ENCODE measurements around the gene BMP8A.
"Not testable (repeated sequence)": the region's sequence is repeated elsewhere in the genome, so short reads cannot be mapped to it uniquely, and the experiment has no call there.

BMP8A gene

DNA sequence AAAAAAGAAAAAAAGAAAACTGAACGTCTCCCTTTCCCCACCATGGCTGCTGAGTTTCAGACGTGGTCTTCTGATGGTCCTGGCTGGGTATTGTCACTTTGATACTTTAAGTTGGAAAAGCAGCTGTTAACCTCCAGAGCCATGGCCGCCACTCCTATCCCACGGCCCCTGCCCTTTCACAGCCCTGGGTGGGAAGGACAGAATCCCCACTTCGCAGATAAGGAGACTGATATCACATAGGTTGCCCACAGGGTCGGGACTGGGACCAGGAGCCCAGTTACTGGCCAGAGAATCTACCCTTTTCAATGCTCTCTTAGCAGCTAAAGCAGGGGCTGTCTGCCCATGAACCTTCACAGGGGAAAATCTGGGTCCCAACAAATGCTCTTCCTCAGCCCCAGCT, 16.8 kb downstream of the BMP8A start:
- DNase-seq: peak; percentile 30

DNA sequence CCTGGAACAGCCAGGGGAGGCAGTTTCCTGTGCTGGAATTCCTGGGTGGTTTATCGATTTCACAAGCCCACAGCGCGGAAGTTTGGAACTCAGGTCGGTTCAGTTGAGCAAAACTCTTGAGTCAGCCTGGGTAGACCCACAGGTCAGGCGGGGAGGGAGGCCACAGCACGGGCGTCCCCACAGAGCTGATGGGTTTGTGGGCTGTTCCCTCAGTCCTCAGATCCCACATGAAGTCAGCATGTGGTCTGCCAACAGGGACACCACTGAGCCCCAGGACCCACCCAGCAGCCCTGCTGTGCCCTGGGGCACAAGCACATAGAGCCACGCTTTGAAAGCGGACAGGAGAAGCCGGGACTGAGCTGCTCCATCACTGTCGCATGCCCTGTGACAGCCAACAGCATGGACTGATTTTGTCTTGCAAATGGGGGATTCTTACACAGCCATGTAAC, 17.4 kb downstream of the BMP8A start:
- peak; percentile 59 for DNase-seq

DNA sequence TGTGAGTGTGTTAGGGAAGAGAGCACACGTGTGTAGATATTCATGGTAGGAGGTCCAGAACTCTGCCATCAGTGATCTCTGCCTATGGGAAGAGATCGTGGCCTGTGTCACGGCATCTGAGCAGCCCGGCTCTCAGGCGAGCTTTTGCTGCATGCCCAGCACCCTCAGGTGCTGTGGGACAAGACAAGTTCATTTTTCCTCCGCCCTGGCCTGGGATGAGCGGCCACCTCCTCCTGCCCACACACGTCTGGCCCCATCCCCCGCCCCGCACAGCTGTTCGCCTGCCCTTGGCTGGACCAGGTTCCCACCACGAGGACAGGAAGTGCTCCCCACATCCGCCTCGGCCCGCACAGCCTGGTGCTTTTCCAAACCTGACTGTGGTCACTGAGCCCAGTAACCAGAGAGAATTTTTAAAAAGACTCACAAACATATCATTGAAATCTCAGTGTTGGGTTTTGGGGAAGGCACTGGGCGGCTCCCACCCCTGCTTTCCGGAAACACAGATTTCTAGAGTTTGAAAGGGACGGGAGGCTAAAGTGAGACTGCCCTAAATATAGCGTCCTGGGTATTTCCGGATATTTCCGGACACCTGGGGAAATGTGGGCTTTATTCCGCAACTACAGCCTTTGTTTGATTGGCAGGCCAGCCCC, 18.0 kb downstream of the BMP8A start:
- DNase-seq: peak; percentile 47

DNA sequence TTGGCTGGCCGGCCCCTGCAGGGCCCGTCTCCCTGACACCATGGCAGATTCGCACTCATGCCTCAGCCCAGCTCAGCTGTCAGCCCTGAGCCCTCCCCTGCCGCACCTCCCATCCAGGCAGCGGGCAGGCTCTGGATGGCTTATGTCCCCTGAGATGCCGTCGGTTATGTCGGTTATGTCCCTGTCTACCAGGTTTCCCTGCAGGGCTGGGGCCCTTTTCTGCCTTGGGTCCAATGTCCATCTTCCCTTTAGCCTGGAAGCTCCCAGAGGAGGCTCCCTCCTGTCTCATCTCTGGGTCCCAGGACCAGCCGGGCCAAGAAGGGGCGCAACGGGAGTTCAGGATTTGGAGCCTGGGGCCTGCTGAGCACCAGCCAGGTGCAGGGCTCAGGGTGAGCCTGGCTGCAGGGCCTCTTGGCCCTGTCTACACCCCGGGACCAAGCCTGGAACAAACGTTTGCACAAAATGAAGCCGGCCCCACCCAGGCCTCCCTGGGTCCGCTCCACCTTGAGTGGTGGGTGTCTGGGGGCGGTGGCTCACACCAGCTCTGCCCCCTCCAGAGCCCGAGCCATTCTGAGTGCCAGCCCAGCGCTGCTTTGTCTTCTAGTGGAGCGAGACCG, 19.2 kb downstream of the BMP8A start:
- DNase-seq: not testable (repeated sequence)

DNA sequence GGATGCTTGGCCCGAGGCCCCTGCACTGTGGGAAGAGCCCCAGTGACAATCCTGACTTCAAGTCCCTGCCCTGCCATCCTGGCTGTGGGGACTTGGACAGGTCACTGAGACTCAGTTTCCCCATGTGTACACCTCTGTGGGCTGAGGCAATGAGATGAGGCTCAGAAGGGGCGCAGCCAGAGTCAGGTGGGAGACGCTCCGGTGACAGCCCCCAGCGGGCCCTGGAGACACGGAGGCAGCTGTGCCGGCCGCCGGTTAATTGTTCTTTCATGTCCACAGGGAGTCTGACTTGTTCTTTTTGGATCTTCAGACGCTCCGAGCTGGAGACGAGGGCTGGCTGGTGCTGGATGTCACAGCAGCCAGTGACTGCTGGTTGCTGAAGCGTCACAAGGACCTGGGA, 20.0 kb downstream of the BMP8A start:
- not testable (repeated sequence) for DNase-seq

DNA sequence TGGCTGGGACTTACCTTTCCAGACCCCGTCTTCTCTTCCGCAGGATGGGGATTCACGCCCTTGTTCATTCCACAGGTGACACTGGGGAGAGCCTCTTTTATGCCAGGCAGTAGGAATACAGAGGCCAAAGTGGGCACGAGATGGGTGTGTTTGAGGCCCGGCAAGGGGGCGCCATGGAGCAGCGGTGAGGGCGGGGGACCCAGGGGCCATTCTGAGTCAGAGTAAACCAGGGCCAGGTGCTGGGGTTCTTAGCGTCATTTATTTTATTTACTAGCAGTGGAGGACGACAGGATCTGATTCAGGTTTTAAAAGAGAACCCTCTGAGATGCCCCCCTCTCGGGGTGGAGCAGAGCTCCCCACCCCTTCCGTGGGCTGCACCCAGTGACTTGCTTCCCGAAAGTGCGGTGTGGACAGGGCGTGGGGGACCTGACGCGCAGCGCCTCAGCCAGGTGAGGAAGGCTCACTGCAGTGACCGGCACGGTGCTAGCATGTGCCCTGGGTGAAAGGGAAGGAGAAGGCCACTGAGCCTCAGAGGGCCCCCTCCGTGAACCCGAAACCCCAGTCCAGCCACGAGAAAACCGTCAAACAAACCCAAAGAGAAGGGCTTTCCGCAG, 20.9 kb downstream of the BMP8A start:
- not testable (repeated sequence) for DNase-seq

DNA sequence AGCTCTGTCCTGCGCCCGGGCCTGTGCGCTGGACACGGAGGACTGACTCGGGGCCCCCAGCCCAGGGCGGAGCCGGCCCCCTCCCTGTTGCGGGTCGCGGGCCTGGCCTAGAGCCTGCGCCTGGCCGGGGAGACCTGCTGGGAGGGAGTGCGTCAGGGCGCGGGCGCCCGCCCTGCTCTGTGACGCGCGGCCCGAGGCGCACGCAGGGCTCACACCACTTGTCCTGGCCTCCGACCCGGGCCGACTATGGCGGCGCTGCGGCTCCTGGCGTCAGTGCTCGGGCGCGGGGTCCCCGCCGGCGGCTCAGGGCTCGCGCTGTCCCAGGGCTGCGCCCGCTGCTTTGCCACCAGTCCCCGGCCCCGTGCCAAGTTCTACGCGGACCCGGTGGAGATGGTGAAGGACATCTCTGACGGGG, 23.3 kb downstream of the BMP8A start:
- DNase-seq: peak; percentile 60

DNA sequence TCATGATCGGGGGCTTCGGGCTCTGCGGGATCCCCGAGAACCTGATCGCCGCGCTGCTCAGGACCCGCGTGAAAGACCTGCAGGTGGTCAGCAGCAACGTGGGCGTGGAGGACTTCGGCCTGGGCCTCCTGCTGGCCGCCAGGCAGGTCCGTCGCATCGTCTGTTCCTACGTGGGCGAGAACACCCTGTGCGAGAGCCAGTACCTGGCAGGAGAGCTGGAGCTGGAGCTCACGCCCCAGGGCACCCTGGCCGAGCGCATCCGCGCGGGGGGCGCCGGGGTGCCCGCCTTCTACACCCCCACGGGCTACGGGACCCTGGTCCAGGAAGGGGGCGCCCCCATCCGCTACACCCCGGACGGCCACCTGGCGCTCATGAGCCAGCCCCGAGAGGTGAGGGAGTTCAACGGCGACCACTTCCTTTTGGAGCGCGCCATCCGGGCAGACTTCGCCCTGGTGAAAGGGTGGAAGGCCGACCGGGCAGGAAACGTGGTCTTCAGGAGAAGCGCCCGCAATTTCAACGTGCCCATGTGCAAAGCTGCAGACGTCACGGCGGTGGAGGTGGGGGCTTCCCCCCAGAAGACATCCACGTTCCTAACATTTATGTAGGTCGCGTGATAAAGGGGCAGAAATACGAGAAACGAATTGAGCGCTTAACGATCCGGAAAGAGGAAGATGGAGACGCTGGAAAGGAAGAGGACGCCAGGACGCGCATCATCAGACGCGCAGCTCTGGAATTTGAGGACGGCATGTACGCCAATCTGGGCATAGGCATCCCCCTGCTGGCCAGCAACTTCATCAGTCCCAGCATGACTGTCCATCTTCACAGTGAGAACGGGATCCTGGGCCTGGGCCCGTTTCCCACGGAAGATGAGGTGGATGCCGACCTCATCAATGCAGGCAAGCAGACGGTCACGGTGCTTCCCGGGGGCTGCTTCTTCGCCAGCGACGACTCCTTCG, 24.0 kb downstream of the BMP8A start:
- not testable (repeated sequence) for DNase-seq

DNA sequence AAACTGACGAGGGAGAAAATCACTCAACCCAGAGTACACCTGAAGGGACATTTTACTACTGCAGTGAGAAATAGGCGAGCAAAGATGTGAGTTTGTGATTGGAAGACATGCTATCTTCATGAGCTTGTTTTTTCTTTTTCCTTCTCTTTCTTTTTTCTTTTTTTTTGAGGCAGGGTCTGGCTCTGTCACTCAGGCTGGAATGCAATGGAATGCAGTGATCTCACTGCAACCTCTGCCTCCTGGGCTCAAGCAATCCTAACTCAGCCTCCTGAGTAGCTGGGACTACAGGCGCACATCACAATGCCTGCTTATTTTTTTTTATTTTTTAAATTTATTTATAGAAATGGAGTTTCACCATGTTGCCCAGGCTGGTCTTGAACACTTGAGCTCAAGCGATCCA, 25.4 kb downstream of the BMP8A start:
- peak; percentile 79 for DNase-seq

DNA sequence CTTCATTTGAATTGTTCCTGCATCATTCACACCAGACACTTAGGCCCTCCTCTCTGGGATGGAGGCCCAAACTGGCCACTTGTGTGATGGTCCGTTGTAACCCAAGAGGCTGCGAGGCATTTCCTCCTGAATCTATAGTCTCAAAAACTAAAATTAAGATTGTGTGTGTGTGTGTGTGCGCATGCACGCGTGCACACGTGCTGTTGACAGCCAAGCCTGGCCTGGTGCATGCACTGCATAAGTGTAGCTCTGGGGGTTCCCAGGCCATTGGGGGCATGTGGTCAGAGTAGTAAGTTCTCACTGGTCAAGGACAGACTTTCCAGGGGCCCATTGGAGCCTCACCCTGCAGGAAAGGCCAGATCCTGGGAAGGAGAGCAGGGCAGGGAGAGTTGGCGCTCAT, 26.5 kb downstream of the BMP8A start:
- not testable (repeated sequence) for DNase-seq

DNA sequence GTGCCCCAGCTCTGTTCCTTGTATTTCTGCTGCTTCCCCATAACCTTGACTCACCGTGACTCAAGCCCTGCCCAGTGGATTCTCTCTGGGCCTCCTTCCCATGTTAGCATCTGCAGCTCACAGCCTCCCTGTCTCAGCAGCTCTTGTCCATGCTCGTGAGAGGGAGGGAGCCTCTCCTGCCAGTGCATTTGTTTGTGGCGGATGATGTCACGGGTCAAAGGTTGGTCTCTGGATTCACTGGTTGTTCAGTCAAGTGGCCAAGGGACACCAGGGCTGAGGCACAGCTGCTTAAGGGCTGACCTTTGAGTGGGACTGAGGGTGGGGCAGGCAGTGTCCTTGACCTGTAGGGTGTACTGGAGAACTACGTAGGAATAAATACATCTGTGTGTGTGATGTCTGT, 27.9 kb downstream of the BMP8A start:
- DNase-seq: not testable (repeated sequence)

DNA sequence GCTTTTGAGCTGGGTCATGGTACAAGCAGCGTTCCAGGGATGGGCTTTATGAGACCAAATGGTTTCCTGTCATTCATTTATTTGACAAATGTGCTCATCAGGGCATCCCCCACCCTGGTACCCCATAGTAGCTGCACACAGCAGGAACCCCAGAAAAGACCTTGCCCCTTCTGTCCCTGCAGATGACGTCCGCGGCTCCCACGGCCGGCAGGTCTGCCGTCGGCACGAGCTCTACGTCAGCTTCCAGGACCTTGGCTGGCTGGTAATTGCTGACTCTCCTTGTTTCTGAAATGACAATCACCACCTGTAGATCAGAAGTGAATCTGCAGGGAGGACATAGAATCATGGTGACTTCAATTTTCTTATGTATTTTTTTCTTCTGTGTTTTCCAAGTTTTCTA, 30.8 kb downstream of the BMP8A start:
- not testable (repeated sequence) for DNase-seq

DNA sequence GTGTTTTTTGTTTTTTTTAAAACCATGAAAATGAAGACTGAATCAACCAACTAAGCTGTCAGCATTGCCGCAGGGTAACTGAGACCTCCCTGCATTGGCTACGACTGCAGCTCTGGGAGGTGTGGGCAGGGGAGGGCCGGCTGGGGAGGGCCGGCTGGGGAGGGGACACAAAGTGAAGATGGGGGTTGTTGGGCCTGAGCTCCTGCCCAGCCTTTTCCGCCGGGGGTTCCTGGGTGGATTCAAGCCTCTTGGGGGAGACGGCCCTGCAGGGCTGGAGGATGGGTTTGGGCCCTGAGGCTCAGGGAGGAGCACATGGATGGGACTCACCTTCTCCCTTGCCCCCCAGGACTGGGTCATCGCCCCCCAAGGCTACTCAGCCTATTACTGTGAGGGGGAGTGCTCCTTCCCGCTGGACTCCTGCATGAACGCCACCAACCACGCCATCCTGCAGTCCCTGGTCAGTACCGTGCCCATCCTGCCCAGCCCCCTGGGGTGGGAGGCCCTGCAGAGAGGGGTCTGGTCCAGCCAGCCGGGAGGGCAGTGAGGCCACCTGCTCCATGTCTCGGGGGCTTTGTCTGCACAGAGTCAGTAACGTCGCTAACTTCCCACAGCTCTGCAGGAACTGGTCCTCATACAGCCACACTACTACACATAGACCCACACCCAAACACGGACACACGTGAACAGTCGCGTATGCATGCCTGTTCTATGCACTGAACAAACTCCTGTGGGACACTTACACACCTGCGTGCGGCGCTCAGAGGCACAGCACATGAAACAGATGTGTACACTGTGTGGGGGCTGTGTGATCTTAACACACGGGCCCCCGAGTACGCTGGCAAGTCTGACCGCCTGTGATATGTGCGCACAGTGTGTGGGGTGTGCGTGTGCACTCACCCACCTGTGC, 31.5 kb downstream of the BMP8A start:
- no peak for DNase-seq

DNA sequence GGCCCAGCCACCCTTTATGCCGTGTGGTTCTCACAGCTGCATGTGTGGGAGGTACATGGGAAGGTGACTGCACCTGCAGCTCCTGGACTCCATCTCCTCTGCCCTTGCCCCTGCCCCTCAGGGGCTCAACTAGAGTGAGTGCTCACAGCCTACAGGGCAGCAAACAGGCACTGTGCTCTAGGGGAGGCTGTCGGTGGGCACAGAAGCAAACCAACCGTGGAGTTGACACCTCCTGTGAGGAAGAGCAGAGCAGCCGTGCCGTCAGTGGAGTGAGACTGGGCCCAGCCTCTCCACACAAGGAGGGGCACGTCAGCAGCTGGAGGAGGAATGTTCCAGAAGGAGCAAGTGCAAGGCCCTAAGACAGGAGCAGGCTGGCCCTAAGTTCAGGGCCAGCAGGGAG, 32.7 kb downstream of the BMP8A start:
- no peak for DNase-seq

DNA sequence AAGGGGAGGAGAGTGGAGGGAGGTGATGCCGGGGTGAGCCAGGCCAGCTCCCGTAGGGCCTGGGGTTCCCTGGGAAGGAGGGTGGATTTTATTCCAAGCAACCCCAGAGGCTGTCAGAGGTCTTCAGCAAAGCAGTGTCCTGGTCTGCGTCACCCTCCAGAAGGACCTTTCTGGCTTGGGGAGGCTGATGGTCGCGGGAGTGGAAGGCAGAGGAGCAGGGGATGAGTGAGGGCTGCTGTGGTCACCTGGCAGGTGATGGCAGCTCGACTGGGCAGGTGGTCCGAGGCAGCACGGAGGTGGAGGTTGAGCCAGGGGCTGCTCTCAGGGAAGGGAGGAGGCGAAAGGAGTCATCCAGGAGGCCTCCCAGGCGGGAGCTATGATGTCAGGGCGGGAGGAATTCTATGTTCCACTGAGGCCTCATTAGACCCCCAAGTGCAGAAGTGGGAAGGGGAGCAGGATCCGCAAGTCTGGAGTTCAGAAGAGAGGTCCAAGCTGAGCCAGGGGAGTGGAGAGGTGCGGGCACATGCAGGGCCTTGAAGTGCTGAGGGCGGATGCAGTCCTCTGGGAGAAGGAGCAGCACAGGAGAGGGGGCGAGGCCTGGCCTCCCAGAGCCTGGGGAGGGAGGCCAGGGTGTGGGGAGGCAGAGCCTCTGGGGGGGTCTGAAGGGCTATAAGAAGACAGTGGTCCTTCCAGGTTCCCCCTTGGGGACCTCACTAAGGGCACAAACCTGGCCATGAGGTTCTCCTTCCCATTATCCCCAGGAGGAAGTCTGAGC, 33.3 kb downstream of the BMP8A start:
- DNase-seq: peak; percentile 38

DNA sequence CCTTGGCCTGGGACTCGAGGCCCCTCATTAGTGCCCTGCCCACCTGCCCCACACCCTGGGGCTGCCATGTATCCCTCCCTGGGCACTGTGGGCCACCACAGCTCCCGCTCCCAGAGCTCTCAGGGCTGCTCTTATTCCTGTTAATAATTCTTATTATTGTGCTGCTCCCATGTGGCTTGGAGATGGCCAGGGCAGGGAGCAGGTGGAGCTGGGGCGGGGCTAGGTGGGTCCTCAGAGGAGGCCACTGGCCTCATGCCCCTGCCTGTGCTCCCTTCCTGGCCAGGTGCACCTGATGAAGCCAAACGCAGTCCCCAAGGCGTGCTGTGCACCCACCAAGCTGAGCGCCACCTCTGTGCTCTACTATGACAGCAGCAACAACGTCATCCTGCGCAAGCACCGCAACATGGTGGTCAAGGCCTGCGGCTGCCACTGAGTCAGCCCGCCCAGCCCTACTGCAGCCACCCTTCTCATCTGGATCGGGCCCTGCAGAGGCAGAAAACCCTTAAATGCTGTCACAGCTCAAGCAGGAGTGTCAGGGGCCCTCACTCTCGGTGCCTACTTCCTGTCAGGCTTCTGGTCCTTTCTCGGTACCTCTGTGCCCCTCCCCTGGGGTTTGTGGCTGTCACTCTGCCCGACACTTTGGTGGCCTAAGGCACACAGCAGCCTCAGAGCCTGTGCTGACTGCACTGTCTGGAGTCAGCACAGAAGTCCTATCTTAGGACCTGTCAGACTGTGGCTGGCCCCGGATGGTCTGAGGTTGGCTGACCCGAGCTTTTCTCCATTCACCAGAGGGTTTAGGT, 34.1 kb downstream of the BMP8A start:
- peak; percentile 75 for DNase-seq

DNA sequence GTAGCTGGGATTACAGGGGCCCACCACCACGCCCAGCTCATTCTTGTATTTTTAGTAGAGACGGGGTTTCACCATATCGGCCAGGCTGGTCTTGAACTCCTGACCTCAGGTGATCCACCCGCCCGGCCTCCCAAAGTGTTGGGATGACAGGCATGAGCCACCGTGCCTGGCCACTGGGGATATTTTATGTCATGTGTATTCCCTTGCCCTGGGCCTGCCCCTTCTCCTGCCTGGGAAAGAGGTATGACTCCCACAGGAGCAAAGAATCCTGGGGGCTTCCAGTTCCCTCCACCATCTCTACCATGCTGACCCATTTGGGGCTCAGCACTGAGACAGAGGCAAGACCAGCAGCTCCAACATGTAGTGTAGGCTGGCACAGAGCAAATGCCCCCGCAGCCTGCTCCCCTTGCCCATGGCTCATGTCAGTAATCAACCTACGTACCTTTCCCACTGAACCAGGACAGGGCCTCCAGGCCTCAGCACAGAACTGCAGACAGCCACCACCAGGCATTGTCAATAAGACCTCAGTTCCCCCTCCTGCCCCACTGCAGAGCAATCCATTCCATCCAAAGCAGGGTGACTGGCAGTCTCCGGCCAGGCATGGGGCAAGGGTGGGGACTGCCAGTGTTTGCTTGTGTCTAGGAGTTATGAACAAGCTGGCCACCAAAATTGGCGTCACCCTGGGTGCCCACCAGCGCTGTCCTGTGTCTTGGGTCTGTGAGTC, 35.2 kb downstream of the BMP8A start:
- no peak for DNase-seq

DNA sequence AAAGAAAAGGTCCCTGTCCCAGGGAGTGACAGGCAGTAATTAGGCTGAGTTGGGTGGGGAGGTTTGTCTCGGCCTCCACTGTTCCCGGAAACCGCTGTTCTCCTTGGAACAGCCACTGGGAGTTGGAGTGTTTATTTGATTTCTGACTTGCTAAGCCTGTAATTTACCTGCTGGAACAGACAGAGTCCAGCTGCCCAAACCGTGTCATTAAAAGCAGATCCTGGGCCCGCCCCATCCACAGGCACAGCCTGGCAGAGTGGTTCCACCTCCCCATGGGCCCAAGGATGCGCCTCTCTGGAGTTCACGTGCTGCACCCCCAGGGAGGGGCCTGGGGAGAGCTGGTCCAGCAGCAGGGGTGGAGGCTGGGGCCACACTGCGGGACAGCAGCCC, 35.7 kb downstream of the BMP8A start:
- not testable (repeated sequence) for DNase-seq

DNA sequence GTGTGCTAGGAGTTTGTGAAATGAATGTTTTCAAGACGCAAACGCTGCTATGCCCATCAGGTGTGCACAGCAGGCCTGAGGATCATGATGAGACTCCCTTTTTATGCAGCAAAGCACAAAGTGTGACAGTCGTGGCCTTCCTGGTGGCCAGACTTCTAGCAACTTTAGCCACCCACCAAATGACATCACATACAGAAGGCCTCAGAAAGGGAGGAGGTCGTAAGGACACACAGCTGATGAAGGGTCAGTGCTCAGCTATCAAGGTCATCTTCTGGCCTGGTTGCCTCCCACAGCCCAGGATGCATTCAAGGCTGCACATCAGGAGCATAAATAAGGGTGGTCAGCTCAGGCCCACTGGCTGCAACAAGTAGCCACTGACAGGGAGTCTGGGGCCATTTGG, 36.6 kb downstream of the BMP8A start:
- no peak for DNase-seq
